ENCODE measurements around the gene YPEL2. TPM values are rescaled to one million over a fixed set of nuclear protein-coding genes. Genes with fewer than 3 reads are reported as not detected.

YPEL2 gene
- total and polyA plus RNA-seq, 2 of the 13 experiments (the other 11 are each of a cell fraction or from before 2014, with no cell fraction given), result 8.5 to 21.1 TPM

DNA sequence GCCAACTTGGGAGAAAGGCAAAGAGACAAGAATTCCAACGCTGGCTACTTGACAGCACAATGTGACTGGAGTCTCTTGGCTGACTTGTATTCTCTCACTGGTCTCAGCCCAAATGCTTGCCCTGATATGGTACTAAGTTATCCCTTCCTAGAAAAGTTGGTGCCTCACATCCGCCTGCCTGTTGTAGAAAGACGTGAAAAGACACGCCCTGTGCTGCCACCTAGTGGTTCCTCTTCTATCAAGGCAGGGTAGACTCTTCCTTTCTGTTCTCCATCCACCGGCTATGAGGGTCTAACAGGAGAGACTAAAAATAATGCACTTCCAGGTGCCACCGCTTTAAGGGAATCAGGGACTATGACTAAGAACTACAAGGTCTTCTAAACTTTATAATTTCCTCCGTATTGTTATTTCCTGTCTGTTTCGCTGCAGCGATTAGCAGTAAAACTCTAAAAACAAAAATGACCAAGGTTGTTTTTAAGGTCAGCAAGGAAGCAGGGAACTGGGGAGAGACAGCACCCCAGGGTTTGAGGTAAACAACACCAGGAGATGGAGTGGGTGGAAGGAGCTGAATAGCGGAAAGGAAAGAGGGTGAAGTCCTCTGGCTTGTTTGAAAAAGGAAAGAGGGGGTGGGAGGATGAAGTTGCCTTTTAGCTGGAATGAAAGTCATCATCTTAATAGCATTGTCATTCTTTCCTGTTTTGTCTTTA lies 109.5 kb downstream of the YPEL2 start (continued):
- TF ChIP-seq, protein P1, sequence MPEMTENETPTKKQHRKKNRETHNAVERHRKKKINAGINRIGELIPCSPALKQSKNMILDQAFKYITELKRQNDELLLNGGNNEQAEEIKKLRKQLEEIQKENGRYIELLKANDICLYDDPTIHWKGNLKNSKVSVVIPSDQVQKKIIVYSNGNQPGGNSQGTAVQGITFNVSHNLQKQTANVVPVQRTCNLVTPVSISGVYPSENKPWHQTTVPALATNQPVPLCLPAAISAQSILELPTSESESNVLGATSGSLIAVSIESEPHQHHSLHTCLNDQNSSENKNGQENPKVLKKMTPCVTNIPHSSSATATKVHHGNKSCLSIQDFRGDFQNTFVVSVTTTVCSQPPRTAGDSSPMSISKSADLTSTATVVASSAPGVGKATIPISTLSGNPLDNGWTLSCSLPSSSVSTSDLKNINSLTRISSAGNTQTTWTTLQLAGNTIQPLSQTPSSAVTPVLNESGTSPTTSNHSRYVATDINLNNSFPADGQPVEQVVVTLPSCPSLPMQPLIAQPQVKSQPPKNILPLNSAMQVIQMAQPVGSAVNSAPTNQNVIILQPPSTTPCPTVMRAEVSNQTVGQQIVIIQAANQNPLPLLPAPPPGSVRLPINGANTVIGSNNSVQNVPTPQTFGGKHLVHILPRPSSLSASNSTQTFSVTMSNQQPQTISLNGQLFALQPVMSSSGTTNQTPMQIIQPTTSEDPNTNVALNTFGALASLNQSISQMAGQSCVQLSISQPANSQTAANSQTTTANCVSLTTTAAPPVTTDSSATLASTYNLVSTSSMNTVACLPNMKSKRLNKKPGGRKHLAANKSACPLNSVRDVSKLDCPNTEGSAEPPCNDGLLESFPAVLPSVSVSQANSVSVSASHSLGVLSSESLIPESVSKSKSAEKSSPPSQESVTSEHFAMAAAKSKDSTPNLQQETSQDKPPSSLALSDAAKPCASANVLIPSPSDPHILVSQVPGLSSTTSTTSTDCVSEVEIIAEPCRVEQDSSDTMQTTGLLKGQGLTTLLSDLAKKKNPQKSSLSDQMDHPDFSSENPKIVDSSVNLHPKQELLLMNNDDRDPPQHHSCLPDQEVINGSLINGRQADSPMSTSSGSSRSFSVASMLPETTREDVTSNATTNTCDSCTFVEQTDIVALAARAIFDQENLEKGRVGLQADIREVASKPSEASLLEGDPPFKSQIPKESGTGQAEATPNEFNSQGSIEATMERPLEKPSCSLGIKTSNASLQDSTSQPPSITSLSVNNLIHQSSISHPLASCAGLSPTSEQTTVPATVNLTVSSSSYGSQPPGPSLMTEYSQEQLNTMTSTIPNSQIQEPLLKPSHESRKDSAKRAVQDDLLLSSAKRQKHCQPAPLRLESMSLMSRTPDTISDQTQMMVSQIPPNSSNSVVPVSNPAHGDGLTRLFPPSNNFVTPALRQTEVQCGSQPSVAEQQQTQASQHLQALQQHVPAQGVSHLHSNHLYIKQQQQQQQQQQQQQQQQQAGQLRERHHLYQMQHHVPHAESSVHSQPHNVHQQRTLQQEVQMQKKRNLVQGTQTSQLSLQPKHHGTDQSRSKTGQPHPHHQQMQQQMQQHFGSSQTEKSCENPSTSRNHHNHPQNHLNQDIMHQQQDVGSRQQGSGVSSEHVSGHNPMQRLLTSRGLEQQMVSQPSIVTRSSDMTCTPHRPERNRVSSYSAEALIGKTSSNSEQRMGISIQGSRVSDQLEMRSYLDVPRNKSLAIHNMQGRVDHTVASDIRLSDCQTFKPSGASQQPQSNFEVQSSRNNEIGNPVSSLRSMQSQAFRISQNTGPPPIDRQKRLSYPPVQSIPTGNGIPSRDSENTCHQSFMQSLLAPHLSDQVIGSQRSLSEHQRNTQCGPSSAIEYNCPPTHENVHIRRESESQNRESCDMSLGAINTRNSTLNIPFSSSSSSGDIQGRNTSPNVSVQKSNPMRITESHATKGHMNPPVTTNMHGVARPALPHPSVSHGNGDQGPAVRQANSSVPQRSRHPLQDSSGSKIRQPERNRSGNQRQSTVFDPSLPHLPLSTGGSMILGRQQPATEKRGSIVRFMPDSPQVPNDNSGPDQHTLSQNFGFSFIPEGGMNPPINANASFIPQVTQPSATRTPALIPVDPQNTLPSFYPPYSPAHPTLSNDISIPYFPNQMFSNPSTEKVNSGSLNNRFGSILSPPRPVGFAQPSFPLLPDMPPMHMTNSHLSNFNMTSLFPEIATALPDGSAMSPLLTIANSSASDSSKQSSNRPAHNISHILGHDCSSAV (CRISPR knock-in tag; IDR thresholded peaks at IDR 0.05; ENCODE audit: borderline replicate concordance), result 0 out of 2 replicates have a peak, but pooled peaks have one; percentile 48
- TF ChIP-seq, protein P2, sequence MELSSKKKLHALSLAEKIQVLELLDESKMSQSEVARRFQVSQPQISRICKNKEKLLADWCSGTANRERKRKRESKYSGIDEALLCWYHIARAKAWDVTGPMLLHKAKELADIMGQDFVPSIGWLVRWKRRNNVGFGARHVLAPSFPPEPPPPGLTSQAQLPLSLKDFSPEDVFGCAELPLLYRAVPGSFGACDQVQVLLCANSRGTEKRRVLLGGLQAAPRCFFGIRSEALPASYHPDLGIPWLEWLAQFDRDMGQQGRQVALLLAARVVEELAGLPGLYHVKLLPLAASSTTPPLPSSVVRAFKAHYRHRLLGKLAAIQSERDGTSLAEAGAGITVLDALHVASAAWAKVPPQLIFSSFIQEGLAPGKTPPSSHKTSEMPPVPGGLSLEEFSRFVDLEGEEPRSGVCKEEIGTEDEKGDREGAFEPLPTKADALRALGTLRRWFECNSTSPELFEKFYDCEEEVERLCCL (CRISPR knock-in tag; IDR thresholded peaks at IDR 0.05; ENCODE audit: borderline replicate concordance), result no peak
- no peak; the same call in 1 of the 2 replicates for TF ChIP-seq SOX13 (IDR thresholded peaks at IDR 0.05)
- peak in 1 of 2 experiments; percentile 25; a peak in 1 of 4 replicates for TF ChIP-seq SOX13 (CRISPR knock-in tag; conservative IDR thresholded peaks at IDR 0.05 in 1 of 2, IDR thresholded peaks at IDR 0.05 in 1 of 2)
- TF ChIP-seq ZFY (CRISPR knock-in tag; IDR thresholded peaks at IDR 0.05), result no peak
- no peak for TF ChIP-seq EP300 (IDR thresholded peaks at IDR 0.05; ENCODE audit: low read depth in 2 of 2, low read length in 2 of 2)
- TF ChIP-seq EP300 (CRISPR knock-in tag; IDR thresholded peaks at IDR 0.05; ENCODE audit: borderline replicate concordance), result no peak
- TF ChIP-seq SRSF1 (optimal IDR thresholded peaks at IDR 0.05; ENCODE audit: low read depth, low read length), result no peak
- TF ChIP-seq, protein P3, sequence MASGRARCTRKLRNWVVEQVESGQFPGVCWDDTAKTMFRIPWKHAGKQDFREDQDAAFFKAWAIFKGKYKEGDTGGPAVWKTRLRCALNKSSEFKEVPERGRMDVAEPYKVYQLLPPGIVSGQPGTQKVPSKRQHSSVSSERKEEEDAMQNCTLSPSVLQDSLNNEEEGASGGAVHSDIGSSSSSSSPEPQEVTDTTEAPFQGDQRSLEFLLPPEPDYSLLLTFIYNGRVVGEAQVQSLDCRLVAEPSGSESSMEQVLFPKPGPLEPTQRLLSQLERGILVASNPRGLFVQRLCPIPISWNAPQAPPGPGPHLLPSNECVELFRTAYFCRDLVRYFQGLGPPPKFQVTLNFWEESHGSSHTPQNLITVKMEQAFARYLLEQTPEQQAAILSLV (CRISPR knock-in tag; IDR thresholded peaks at IDR 0.05; ENCODE audit: borderline replicate concordance), result no peak
- TF ChIP-seq ZNF562 (CRISPR knock-in tag; IDR thresholded peaks at IDR 0.05; ENCODE audit: borderline replicate concordance), result no peak
- no peak; the same call in 1 of the 2 replicates for TF ChIP-seq ZMYM3 (CRISPR knock-in tag; IDR thresholded peaks at IDR 0.05)
- TF ChIP-seq ZNF776 (CRISPR knock-in tag; IDR thresholded peaks at IDR 0.05), result no peak
- TF ChIP-seq CENPT (CRISPR knock-in tag; IDR thresholded peaks at IDR 0.05; ENCODE audit: low read depth), result no peak
- TF ChIP-seq ZNF556 (CRISPR knock-in tag; IDR thresholded peaks at IDR 0.05; ENCODE audit: borderline replicate concordance), result no peak
